Endothelial cell of umbilical vein (primary cell): ENCODE results near the gene ABLIM1. TPM values are rescaled to one million over a fixed set of nuclear protein-coding genes. Genes with fewer than 3 reads are reported as not detected.

Source experiments
- BruUV-seq: library from RNA; stranded (reverse); fragments of 400-500 nt; replicated peaks from 2 replicates; lab custom pipeline; 2021; lab: Mats Ljungman, UMichigan
- CTCF ChIA-PET: fragments of 300-600, 350-600 bp; sonication (Branson Sonifier 250); formaldehyde crosslinking; loops from one replicate; lab custom pipeline; 2021; ENCODE audit warnings: antibody characterized with exemption, inconsistent platforms; lab: Charles Lee
- POLR2A ChIA-PET: fragments of 300-600, 350-600 bp; sonication (Branson Sonifier 250); formaldehyde crosslinking; loops from one replicate; lab custom pipeline; 2021; ENCODE audit warnings: antibody characterized with exemption, inconsistent platforms; lab: Charles Lee
- DNase-seq: peaks from one replicate; pipeline ENCODE4 v3.0.0-alpha.2; 2011; ENCODE audit warnings: low read depth, low spot score
- FAIRE-seq: peaks from 2 replicates; lab custom pipeline; 2011; peaks lifted over from hg19 to GRCh38; lab: Jason Lieb, UNC
- H2AFZ ChIP-seq: 2 replicates; pipeline ENCODE4 v1.6.0; 2012; ENCODE audit warnings: low read depth, low read length, control low read depth, inconsistent platforms
- H3K27ac ChIP-seq: 2 replicates; pipeline ENCODE4 v1.5.1; 2011; ENCODE audit warnings: low read depth, mild to moderate bottlenecking, control low read depth, low read length, moderate library complexity; ENCODE audit not compliant: insufficient read depth
- H3K27me3 ChIP-seq, 2 experiments: 2 replicates each; pipeline versions ENCODE4 v1.6.0 to v1.6.1; 2011; ENCODE audit warnings: low read length in 2 of 2, mixed read lengths in 1 of 2; ENCODE audit not compliant: control insufficient read depth in 2 of 2, insufficient read depth in 2 of 2
- H3K36me3 ChIP-seq, 2 experiments: 2 replicates in 1 of 2; 3 replicates in 1 of 2; pipeline ENCODE4 v1.5.1; 2011; ENCODE audit warnings: low read length in 2 of 2, mild to moderate bottlenecking in 1 of 2, moderate library complexity in 1 of 2; ENCODE audit not compliant: control insufficient read depth in 2 of 2, insufficient read depth in 2 of 2; ENCODE audit errors: extremely low read depth in 1 of 2
- H3K4me1 ChIP-seq: 3 replicates; pipeline ENCODE4 v1.5.1; 2011; ENCODE audit warnings: mild to moderate bottlenecking, low read length; ENCODE audit not compliant: control insufficient read depth, insufficient read depth; ENCODE audit errors: extremely low read depth
- H3K4me2 ChIP-seq: 2 replicates; pipeline ENCODE4 v1.6.1; 2011; ENCODE audit warnings: low read length, control low read depth, mixed read lengths; ENCODE audit not compliant: insufficient read depth
- H3K4me3 ChIP-seq, 3 experiments: fragments of 200-600 bp in 1 of 3; sonication (generic), shearing (Covaris generic) in 1 of 3; replicated peaks in 1 of 3; 2 replicates each; pipeline ENCODE4 v1.5.1; 2011 to 2016; ENCODE audit warnings: control low read depth in 3 of 3, low read length in 3 of 3, mild to moderate bottlenecking in 2 of 3, inconsistent platforms in 1 of 3, low read depth in 1 of 3, moderate library complexity in 1 of 3; ENCODE audit not compliant: insufficient read depth in 1 of 3
- H3K79me2 ChIP-seq: 2 replicates; pipeline ENCODE4 v1.6.0; 2012; ENCODE audit warnings: low read length, inconsistent platforms; ENCODE audit not compliant: control insufficient read depth, insufficient read depth
- H3K9ac ChIP-seq: replicated peaks from 2 replicates; pipeline ENCODE3; 2011; ENCODE audit warnings: low read length, control low read depth; ENCODE audit not compliant: insufficient read depth; ENCODE audit errors: extremely low read depth
- H3K9me1 ChIP-seq: replicated peaks from 3 replicates; pipeline ENCODE4 v1.6.0; 2011; ENCODE audit warnings: mild to moderate bottlenecking, low read length; ENCODE audit not compliant: control insufficient read depth, insufficient read depth; ENCODE audit errors: extremely low read depth
- H3K9me3 ChIP-seq: replicated peaks from 2 replicates; pipeline ENCODE4 v1.5.1; 2012; ENCODE audit warnings: low read length, inconsistent platforms; ENCODE audit not compliant: control insufficient read depth, insufficient read depth
- H4K20me1 ChIP-seq: replicated peaks from 2 replicates; pipeline ENCODE3; 2011; ENCODE audit warnings: mild to moderate bottlenecking, low read length; ENCODE audit not compliant: control insufficient read depth, insufficient read depth; ENCODE audit errors: extremely low read depth
- CTCF ChIP-seq, 2 donors: IDR thresholded peaks; 1 replicate in 1 of 2; 2 replicates in 1 of 2; pipeline ENCODE4 v1.5.1; 2011; ENCODE audit warnings: low read length in 2 of 2, mild to moderate bottlenecking in 2 of 2, moderate library complexity in 2 of 2, control low read depth in 1 of 2, inconsistent platforms in 1 of 2, low read depth in 1 of 2; ENCODE audit not compliant: insufficient read depth in 1 of 2; ENCODE audit errors: extremely low read depth in 1 of 2
- EZH2 ChIP-seq: IDR thresholded peaks from 2 replicates; pipeline ENCODE4 v1.6.1; 2012; ENCODE audit warnings: borderline replicate concordance, low read depth, mild to moderate bottlenecking, moderate library complexity, low read length, inconsistent platforms; ENCODE audit not compliant: severe bottlenecking
- FOS ChIP-seq: IDR thresholded peaks from 2 replicates; pipeline ENCODE4 v1.6.1; 2011; ENCODE audit warnings: mild to moderate bottlenecking, low read length, moderate library complexity, borderline replicate concordance; ENCODE audit not compliant: insufficient read depth
- GATA2 ChIP-seq: IDR thresholded peaks from 2 replicates; pipeline ENCODE4 v1.7.0; 2011; ENCODE audit warnings: low read depth, mild to moderate bottlenecking, moderate library complexity, mixed read lengths, low read length; ENCODE audit not compliant: insufficient read length, insufficient read depth
- JUN ChIP-seq: IDR thresholded peaks from 2 replicates; pipeline ENCODE4 v1.6.1; 2011; ENCODE audit warnings: borderline replicate concordance, low read depth; ENCODE audit not compliant: insufficient read length, insufficient read depth
- MYC ChIP-seq: IDR thresholded peaks from one replicate; pipeline ENCODE4 v1.6.1; 2011; ENCODE audit warnings: mild to moderate bottlenecking, low read depth, low read length
- POLR2A ChIP-seq: IDR thresholded peaks from 2 replicates; pipeline ENCODE4 v1.6.1; 2012; ENCODE audit warnings: low read depth, mild to moderate bottlenecking, control low read depth, low read length
- POLR2AphosphoS5 ChIP-seq: IDR thresholded peaks from 2 replicates; pipeline ENCODE4 v1.6.1; 2012; ENCODE audit warnings: low read depth, mild to moderate bottlenecking, control low read depth, low read length, moderate library complexity; ENCODE audit not compliant: insufficient read depth
- dilution Hi-C: fragments of 300-500 bp; cut with MboI; formaldehyde crosslinking; loops from one replicate; pipeline ENCODE4 v1.15.0; 2019; ENCODE audit warnings: low sequenced_read_pairs; ENCODE audit not compliant: extremely low pct_ligation_motif_present
- intact Hi-C: fragments of 100-400 bp; cut with micrococcal nuclease; formaldehyde crosslinking; loops from one replicate; pipeline ENCODE4 v1.10.0; 2022
- polyA plus RNA-seq, 4 experiments: library from polyadenylated mRNA; depleted of rRNA in 3 of 4; stranded (reverse) in 3 of 4; unstranded in 1 of 4; fragments of >200 nt; gene quantifications; 2 replicates each; pipeline versions ENCODE4 v1.2.1 to v1.2.3, GENCODE V29; 2011 to 2012; ENCODE audit warnings: missing spikeins in 1 of 4
- total RNA-seq: library from RNA; stranded (reverse); gene quantifications from 2 replicates; pipeline ENCODE4 v1.2.3, GENCODE V29; 2021
- TF ChIP-seq, protein P1 (sequence below): IDR thresholded peaks from 2 replicates; pipeline ENCODE4 v1.6.1; 2011; ENCODE audit not compliant: insufficient read depth, insufficient read length

Gene ABLIM1
- total and polyA plus RNA-seq, 2 donors (not counting 3 experiments of a cell fraction or from before 2014, with no cell fraction given) = 128 to 235 TPM

- POLR2A ChIA-PET = no interaction called here
Observed at GRCh38 chr10:114629824-114630730, 28.0 kb downstream of the ABLIM1 start.

More at GRCh38 chr10:114629824-114630730, 28.0 kb downstream of the ABLIM1 start:
- Histone ChIP-seq H3K9me3 (no peaks in the 10 kb centered on the region), H3K27me3 (no peaks in the 10 kb centered on the region), H3K79me2 (no peaks in the 10 kb centered on the region), H4K20me1 (no peaks in the 10 kb centered on the region), H2AFZ (no peak overlapping the region), H3K9me1 (no peaks in the 10 kb centered on the region), H3K27ac (no peak overlapping the region), H3K9ac (no peak overlapping the region), H3K4me2 (no peak overlapping the region), H3K4me3 (no peak overlapping the region), H3K36me3 (peaks cover 0 to 3% of the 10 kb centered on the region in 2 experiments), H3K4me1 (peaks cover 36% of the 10 kb centered on the region)
- DNase-seq (peak; percentile 23), FAIRE-seq (no peak)
- dilution Hi-C loops = no loop called here
- CTCF ChIA-PET = interaction anchor here (0.8 to 1.9 kb wide), 5 partner anchors 16 to 158 kb away, joined by 3 to 7 read pairs (median 3); no protein-coding TSS in a partner anchor
- no TSS peak for BruUV-seq
- TF ChIP-seq POLR2A = no peak
- no peak for TF ChIP-seq FOS
- no peak for TF ChIP-seq GATA2
- TF ChIP-seq, protein P1, sequence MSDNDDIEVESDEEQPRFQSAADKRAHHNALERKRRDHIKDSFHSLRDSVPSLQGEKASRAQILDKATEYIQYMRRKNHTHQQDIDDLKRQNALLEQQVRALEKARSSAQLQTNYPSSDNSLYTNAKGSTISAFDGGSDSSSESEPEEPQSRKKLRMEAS = no peak
- TF ChIP-seq JUN = no peak
- no peak for TF ChIP-seq CTCF (IDR thresholded peaks at IDR 0.05; ENCODE audit: extremely low read depth in 1 of 2, insufficient read depth in 1 of 2, low read depth in 1 of 2, low read length in 2 of 2)
- no peak for TF ChIP-seq EZH2
- TF ChIP-seq POLR2AphosphoS5 = no peak
- no peak for TF ChIP-seq MYC
- intact Hi-C loops = loop anchor here (5.0 kb wide), 1 partner anchor 152 kb away; no protein-coding TSS in a partner anchor
